GM12878 (cell line): ENCODE data around the gene RASAL2.

Experiments used
- CTCF ChIP-seq, 3 experiments: IDR thresholded peaks in 2 of 3; conservative IDR thresholded peaks in 1 of 3; 2 replicates each; pipeline ENCODE4 v1.5.1; 2011; ENCODE audit warnings: low read depth in 3 of 3, low read length in 3 of 3, mild to moderate bottlenecking in 3 of 3, control low read depth in 2 of 3, moderate library complexity in 2 of 3, inconsistent platforms in 1 of 3, mixed read lengths in 1 of 3; ENCODE audit not compliant: control insufficient read depth in 2 of 3, insufficient read depth in 1 of 3; ENCODE audit errors: extremely low read depth in 1 of 3
- PBX3 ChIP-seq: IDR thresholded peaks from 2 replicates; pipeline ENCODE4 v1.6.1; 2011; ENCODE audit warnings: mild to moderate bottlenecking, low read depth, low read length, moderate library complexity; ENCODE audit not compliant: insufficient replicate concordance
- RAD21 ChIP-seq: IDR thresholded peaks from 2 replicates; pipeline ENCODE4 v1.6.1; 2011; ENCODE audit warnings: mild to moderate bottlenecking, low read depth, low read length, moderate library complexity; ENCODE audit not compliant: insufficient read depth
- ZBTB4 ChIP-seq: fragments of 450-650 bp; formaldehyde crosslinking; IDR thresholded peaks from 2 replicates; pipeline ENCODE4 v1.4.0; 2022; ENCODE audit warnings: mild to moderate bottlenecking, moderate library complexity

- TF ChIP-seq CTCF (IDR thresholded peaks at IDR 0.05 in 2 of 3, conservative IDR thresholded peaks at IDR 0.05 in 1 of 3; ENCODE audit: control insufficient read depth in 2 of 3, extremely low read depth in 1 of 3, insufficient read depth in 1 of 3, low read depth in 3 of 3, low read length in 3 of 3) (no peak), RAD21 (no peak), ZBTB4 (CRISPR knock-in tag) (no peak), PBX3 (no peak)
Observed at GRCh38 chr1:178126741-178127185, 32.9 kb downstream of the RASAL2 start.
